Mammary epithelial cell (primary cell): ENCODE results near the gene NPHP4.
"Not testable (repeated sequence)": the region's sequence is repeated elsewhere in the genome, so short reads cannot be mapped to it uniquely, and the experiment has no call there.

Experiments used
- CTCF ChIP-seq, 2 donors: IDR thresholded peaks in 1 of 2; conservative IDR thresholded peaks in 1 of 2; 2 replicates each; pipeline ENCODE4 v1.5.1; 2011 to 2012; ENCODE audit warnings: inconsistent platforms in 2 of 2, low read length in 2 of 2, mild to moderate bottlenecking in 2 of 2, control low read depth in 1 of 2, low read depth in 1 of 2; ENCODE audit not compliant: insufficient read depth in 1 of 2; ENCODE audit errors: extremely low read depth in 1 of 2
- EZH2 ChIP-seq: IDR thresholded peaks from 2 replicates; pipeline ENCODE4 v1.6.1; 2012; ENCODE audit warnings: low read length, inconsistent platforms, borderline replicate concordance

GRCh38 chr1:6017654-6018053 is 25.4 kb upstream of the NPHP4 start:
- TF ChIP-seq CTCF (conservative IDR thresholded peaks at IDR 0.05 in 1 of 2, IDR thresholded peaks at IDR 0.05 in 1 of 2; ENCODE audit: extremely low read depth in 1 of 2, insufficient read depth in 1 of 2, low read depth in 1 of 2, low read length in 2 of 2); EZH2: not testable (repeated sequence)
